GM18505 (cell line): ENCODE results near the gene ZSWIM2.
"Not testable (repeated sequence)": the region's sequence is repeated elsewhere in the genome, so short reads cannot be mapped to it uniquely, and the experiment has no call there.

ENCODE experiments used
- ATAC-seq: cut with Tn5 transposase; IDR thresholded peaks from one replicate; pipeline ENCODE4 v1.9.1; 2021; ENCODE audit not compliant: unreplicated experiment
- POLR2A ChIP-seq: IDR thresholded peaks from 4 replicates; pipeline ENCODE4 v1.6.1; 2011; ENCODE audit warnings: borderline replicate concordance; ENCODE audit not compliant: insufficient read depth, insufficient read length; ENCODE audit errors: extremely low read depth

ZSWIM2 gene

DNA sequence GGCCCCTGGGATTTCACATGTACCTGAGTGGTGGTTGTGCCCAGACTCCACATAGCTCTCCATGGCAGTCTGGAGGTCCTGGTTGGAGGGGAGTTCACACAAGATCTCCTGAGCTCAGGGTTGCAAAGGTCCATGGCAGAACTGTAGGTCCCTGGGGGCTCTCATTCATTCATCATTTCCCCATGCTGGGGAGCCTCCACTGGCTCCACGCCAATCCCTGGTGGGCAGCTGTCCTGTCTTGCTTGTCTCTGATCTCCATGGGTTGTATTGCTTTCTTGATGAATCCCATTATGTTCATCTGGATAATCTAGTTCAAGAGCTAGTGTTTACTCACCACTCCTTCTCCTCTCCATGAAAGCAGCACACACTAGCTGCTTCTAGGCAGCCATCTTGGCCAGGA is 42.4 kb downstream of the ZSWIM2 start:
- no peak for ATAC-seq
- no peak for TF ChIP-seq POLR2A

DNA sequence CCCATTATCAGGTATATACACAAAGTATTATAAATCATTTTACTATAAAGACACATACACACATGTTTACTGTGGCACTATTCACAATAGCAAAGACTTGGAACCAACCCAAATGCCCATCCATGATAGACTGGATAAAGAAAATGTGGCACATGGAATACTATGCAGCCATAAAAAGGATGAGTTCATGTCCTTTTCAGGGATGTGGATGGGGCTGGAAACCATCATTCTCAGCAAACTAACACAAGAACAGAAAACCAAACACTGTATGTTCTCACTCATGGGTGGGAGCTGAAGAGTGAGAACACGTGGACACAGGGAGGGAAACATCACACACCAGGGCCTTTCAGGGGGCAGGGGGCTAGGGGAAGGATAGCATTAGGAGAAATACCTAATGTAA is 50.4 kb downstream of the ZSWIM2 start:
- not testable (repeated sequence) for ATAC-seq

DNA sequence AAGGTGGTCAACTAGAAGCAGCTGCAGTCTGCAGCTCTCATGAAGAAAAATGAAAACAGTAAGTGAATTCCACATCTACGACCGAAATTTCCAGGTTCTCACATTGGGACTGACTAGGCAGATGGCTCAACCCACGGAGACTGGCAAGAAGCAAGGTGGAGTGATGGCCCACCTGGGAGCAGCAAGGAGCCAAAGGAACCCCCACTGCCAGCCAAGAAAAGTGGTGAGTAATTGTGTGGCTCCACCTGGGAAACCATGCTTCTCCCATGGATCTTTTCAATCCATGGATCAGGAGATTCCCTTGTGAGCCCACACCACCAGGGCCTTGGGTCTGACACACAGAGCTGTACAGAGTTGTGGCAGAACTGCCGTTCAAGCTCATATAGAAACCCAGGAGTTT is 64.0 kb downstream of the ZSWIM2 start:
- no peak for TF ChIP-seq POLR2A
- ATAC-seq: no peak

DNA sequence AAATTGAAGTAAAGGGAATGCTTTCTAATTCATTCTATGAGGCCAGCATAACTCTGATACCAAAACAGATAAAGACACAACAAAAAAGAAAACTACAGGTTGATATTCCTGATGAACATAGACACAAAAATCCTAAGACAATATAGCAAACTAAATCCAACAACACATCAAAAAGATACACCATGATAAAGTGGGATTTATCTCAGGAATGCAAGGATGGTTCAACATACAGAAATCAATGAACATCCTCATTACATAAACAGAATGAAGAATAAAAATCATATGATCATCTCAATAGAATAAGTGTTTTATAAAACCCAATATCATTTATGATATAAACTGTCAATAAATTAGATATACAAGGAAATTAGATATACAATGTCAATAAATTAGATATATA is 65.7 kb downstream of the ZSWIM2 start:
- no peak for TF ChIP-seq POLR2A
- ATAC-seq: no peak

DNA sequence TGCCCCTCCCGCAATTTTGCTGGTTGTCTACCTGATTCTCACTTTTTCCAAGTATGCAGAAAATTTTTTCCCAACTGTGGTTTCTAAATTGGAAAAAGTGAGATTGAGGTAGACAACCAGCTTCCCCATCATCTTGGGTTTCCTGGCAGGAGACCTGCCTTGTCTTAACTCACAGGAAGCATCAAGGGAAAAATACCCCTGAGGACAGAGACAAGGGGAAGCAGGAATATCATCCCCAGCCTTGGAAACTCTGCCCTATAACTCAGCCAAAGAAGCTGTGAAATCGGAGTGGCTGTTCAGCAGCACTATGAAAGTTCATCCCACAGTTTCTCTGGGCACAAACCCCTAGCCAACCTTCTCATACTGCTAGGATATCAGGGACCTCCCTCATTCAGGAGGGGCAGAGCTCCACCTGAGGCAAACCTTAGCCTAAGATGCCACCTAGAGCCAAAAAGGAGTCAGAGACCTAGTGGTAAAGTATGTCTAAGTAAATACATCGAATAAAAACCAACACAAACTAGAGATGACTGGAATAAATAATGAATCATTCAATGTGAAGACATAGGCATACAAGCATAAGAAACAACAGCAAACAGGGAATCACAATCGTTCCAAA is 68.2 kb downstream of the ZSWIM2 start:
- no peak for TF ChIP-seq POLR2A
- ATAC-seq: no peak
